Peyer's patch (tissue), 4 donors: Measurements from ENCODE around the gene RAB1B.

Experiments used
- CTCF ChIP-seq, 6 experiments: fragments of 450-650 bp in 4 of 6; fragments of 200-600 bp in 2 of 6; sonication (generic) in 1 of 6; IDR thresholded peaks; one replicate each; pipeline ENCODE4 v1.5.1; 2017 to 2019; ENCODE audit warnings: antibody characterized with exemption in 6 of 6, mild to moderate bottlenecking in 3 of 6, moderate library complexity in 1 of 6
- POLR2A ChIP-seq, 2 donors: fragments of 450-650 bp; IDR thresholded peaks; one replicate each; pipeline ENCODE4 v1.5.1; 2017; ENCODE audit warnings: antibody characterized with exemption in 2 of 2, mild to moderate bottlenecking in 2 of 2, moderate library complexity in 2 of 2

DNA sequence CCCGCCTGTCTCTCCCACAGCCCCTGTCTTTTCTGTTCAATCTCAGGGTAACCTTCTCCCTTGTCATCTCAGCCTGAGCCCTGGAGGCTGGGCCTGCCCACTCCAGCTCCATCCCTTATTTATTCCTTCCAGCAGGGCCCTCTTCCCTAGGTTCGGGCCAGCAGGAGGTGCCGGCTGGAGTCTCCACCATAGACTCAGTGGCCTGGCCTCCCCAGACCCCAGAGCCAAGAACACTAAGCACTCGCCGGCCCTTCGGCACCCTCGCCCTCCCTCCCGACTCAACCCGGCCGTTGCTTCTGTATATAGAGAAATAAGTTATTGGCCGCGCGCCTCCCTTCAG lies 1.4 kb upstream of the RAB1B start:
- no peak for TF ChIP-seq CTCF (IDR thresholded peaks at IDR 0.05)
- no peak for TF ChIP-seq POLR2A (IDR thresholded peaks at IDR 0.05)
